ENCODE data around the gene SND1.

- TF ChIP-seq CTCF (IDR thresholded peaks at IDR 0.05) (no peak), POLR2A (IDR thresholded peaks at IDR 0.05) (no peak), POLR2AphosphoS5 (IDR thresholded peaks at IDR 0.05) (no peak)
Observed at GRCh38 chr7:127838816-127839415, 186.9 kb downstream of the SND1 start.

Measured in transverse colon (tissue), 4 donors.